GM10248 (cell line): ENCODE results near the gene BRI3.

Experiments
- CTCF ChIA-PET: fragments of 300-600 bp; sonication (Branson Sonifier 250); formaldehyde crosslinking; extraction: SDS; loops from one replicate; lab custom pipeline; 2021; ENCODE audit warnings: antibody characterized with exemption; lab: Yijun Ruan, JAX
- POLR2A ChIA-PET: fragments of 350-650 bp; sonication (Branson Sonifier 250); formaldehyde crosslinking; extraction: SDS; loops from one replicate; lab custom pipeline; 2020; ENCODE audit warnings: antibody characterized with exemption; lab: Yijun Ruan, JAX
- DNase-seq: peaks from one replicate; pipeline ENCODE4 v3.0.0; 2012; ENCODE audit errors: extremely low spot score
- CTCF ChIP-seq: IDR thresholded peaks from 2 replicates; pipeline ENCODE4 v1.5.1; 2012; ENCODE audit warnings: mild to moderate bottlenecking, low read depth; ENCODE audit errors: extremely low read depth, missing control alignments, control extremely low read depth

Gene BRI3

GRCh38 chr7:98294798-98295382, 13.4 kb downstream of the BRI3 start:
- DNase-seq: peak; percentile 80
- TF ChIP-seq CTCF: peak; percentile 70
- CTCF ChIA-PET: interaction anchor here (0.7 to 4.7 kb wide), 21 partner anchors 8 to 547 kb away, joined by 3 to 54 read pairs (median 3); partner anchors contain the start of gene BAIAP2L1
- POLR2A ChIA-PET: interaction anchor here (0.5 kb wide), 1 partner anchor 434 kb away, joined by 12 read pairs; no protein-coding TSS in a partner anchor

GRCh38 chr7:98295467-98296192, 14.1 kb downstream of the BRI3 start:
- TF ChIP-seq CTCF: no peak
- POLR2A ChIA-PET: no interaction called here
- no peak for DNase-seq
- CTCF ChIA-PET: interaction anchor here (1.2 to 4.7 kb wide), 6 partner anchors 14 to 450 kb away, joined by 3 to 54 read pairs (median 4); partner anchors contain the start of gene BAIAP2L1

- CTCF ChIA-PET: interaction anchor here (1.8 to 4.7 kb wide), 2 partner anchors 105 kb away, joined by 8 to 54 read pairs; partner anchors contain the start of gene BAIAP2L1
These were observed 15.3 kb downstream of the BRI3 start for GRCh38 chr7:98296833-98297232.

GRCh38 chr7:98297626-98298286, 16.3 kb downstream of the BRI3 start:
- CTCF ChIA-PET: interaction anchor here (1.6 to 1.8 kb wide), 2 partner anchors 49 to 104 kb away, joined by 3 to 8 read pairs; partner anchors contain the start of gene BAIAP2L1
- DNase-seq: no peak
- TF ChIP-seq CTCF: no peak
- POLR2A ChIA-PET: no interaction called here

More at GRCh38 chr7:98296833-98297232, 15.3 kb downstream of the BRI3 start:
- no peak for TF ChIP-seq CTCF
- no peak for DNase-seq
- POLR2A ChIA-PET: no interaction called here

GRCh38 chr7:98300595-98301372, 19.3 kb downstream of the BRI3 start:
- POLR2A ChIA-PET: no interaction called here
- TF ChIP-seq CTCF: no peak
- DNase-seq: no peak
- CTCF ChIA-PET: interaction anchor here (1.0 to 1.3 kb wide), 2 partner anchors 13 to 101 kb away, joined by 3 to 6 read pairs; partner anchors contain the start of gene BAIAP2L1
